Measurements from ENCODE around the gene ITGA8. TPM values are rescaled to one million over a fixed set of nuclear protein-coding genes. Genes with fewer than 3 reads are reported as not detected.
A peak's percentile ranks its signal among the peaks of the same experiment; 100 is the strongest.

Gene ITGA8
- total and polyA plus RNA-seq, 9 of the 15 experiments (the other 6 are each of a cell fraction or from before 2014, with no cell fraction given): 0.01 to 0.07 (median 0.04) TPM; not detected in 5

DNA sequence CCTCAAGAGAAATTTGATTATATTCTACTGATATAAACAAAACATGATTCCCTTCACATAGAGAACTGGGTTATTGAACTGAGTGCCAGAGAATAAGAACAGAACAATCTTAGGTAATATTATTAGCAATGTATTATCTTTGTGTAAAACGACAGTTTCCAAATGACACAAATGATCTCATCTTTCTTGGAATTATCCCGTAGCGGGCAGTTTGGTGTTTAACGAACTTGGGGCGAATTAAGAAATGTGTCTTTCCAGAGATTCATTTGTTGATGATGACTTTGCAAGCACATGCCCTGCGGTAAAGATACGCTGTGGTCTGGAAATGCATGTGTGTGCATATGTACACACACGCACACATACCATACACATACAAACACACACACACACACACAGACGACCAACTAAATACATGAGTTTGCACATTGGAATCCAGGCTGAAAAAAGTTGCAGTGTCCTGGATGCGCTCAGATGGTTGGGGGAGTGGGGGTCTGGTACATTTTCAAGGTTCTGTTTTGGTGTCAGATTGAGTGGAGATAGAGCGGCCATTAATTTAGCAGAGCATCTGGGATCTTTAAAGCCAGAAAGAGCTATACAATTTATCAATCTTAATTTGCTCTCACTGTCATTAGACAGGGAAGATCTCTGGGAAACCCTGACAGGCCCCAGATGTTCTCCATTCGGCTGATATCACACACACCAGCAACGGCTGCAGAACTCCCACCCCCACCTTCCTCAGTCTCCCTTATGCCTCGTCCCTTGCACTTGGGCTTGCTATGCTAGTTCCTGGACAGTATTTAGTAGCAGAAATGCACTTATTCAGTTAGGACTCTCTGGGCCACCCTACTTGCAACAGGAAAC is 236.3 kb downstream of the ITGA8 start (continued):
- TF ChIP-seq ZBTB26 (CRISPR knock-in tag; IDR thresholded peaks at IDR 0.05) (no peak), PRDM10 (IDR thresholded peaks at IDR 0.05; ENCODE audit: partially characterized antibody) (peak; percentile 53), ZNF274 (IDR thresholded peaks at IDR 0.05; ENCODE audit: borderline replicate concordance, low read depth, low read length) (no peak), MTA1 (IDR thresholded peaks at IDR 0.05; ENCODE audit: borderline replicate concordance) (no peak), RFX5 (IDR thresholded peaks at IDR 0.05; ENCODE audit: low read depth, low read length) (no peak), ZNF639 (CRISPR knock-in tag; conservative IDR thresholded peaks at IDR 0.05 in 1 of 2, IDR thresholded peaks at IDR 0.05 in 1 of 2) (peak in 1 of 2 experiments; percentile 59; a peak in 1 of 4 replicates), SNRNP70 (optimal IDR thresholded peaks at IDR 0.05; ENCODE audit: low read depth, low read length) (no peak), ZNF253 (CRISPR knock-in tag; conservative IDR thresholded peaks at IDR 0.05) (no peak), ZNF511 (CRISPR knock-in tag; IDR thresholded peaks at IDR 0.05) (no peak), DACH1 (IDR thresholded peaks at IDR 0.05; ENCODE audit: partially characterized antibody) (no peak), PPARD (CRISPR knock-in tag; IDR thresholded peaks at IDR 0.05) (no peak)
- TF ChIP-seq, protein P1, sequence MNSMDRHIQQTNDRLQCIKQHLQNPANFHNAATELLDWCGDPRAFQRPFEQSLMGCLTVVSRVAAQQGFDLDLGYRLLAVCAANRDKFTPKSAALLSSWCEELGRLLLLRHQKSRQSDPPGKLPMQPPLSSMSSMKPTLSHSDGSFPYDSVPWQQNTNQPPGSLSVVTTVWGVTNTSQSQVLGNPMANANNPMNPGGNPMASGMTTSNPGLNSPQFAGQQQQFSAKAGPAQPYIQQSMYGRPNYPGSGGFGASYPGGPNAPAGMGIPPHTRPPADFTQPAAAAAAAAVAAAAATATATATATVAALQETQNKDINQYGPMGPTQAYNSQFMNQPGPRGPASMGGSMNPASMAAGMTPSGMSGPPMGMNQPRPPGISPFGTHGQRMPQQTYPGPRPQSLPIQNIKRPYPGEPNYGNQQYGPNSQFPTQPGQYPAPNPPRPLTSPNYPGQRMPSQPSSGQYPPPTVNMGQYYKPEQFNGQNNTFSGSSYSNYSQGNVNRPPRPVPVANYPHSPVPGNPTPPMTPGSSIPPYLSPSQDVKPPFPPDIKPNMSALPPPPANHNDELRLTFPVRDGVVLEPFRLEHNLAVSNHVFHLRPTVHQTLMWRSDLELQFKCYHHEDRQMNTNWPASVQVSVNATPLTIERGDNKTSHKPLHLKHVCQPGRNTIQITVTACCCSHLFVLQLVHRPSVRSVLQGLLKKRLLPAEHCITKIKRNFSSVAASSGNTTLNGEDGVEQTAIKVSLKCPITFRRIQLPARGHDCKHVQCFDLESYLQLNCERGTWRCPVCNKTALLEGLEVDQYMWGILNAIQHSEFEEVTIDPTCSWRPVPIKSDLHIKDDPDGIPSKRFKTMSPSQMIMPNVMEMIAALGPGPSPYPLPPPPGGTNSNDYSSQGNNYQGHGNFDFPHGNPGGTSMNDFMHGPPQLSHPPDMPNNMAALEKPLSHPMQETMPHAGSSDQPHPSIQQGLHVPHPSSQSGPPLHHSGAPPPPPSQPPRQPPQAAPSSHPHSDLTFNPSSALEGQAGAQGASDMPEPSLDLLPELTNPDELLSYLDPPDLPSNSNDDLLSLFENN (IDR thresholded peaks at IDR 0.05; ENCODE audit: low read depth in 2 of 2, low read length in 2 of 2): no peak
